Left cardiac atrium (tissue), 4 donors: ENCODE data around the gene SYCP1. TPM values are rescaled to one million over a fixed set of nuclear protein-coding genes. Genes with fewer than 3 reads are reported as not detected.

Experiments
- ATAC-seq, 2 donors: fragments of 200-7000 bp; cut with Tn5 transposase; one replicate each; pipeline ENCODE4 v1.9.1; 2020; ENCODE audit warnings: mild to moderate bottlenecking in 2 of 2, moderate library complexity in 2 of 2
- DNase-seq: peaks from one replicate; pipeline ENCODE4 v3.0.0-alpha.2; 2020
- intact Hi-C, 2 donors: fragments of 100-400 bp; cut with DNase I; formaldehyde crosslinking; loops; one replicate each; pipeline versions ENCODE4 v1.14.1 to v1.15.1; 2022 to 2023
- total RNA-seq, 2 donors: library from RNA; stranded (reverse); fragmentation: NEBNext Ultra II Directional; extraction: Animal tissue kit (Norgen Biotek cat#: 25700); gene quantifications; one replicate each; pipeline ENCODE4 v1.2.1, GENCODE V29; 2021
- donor health status: DM: no; HTN: yes; CAD: no.
- donor health status: DM: no; HTN: yes; CAD: no; lungs with severe emphysema.
- donor health status: DM: yes; HTN: yes; CAD: no.
- donor health status: Dilated cardiomyopathy.

The SYCP1 gene
- total RNA-seq, 2 donors from 2014 or later: 0.10 TPM; not detected in 1

DNA sequence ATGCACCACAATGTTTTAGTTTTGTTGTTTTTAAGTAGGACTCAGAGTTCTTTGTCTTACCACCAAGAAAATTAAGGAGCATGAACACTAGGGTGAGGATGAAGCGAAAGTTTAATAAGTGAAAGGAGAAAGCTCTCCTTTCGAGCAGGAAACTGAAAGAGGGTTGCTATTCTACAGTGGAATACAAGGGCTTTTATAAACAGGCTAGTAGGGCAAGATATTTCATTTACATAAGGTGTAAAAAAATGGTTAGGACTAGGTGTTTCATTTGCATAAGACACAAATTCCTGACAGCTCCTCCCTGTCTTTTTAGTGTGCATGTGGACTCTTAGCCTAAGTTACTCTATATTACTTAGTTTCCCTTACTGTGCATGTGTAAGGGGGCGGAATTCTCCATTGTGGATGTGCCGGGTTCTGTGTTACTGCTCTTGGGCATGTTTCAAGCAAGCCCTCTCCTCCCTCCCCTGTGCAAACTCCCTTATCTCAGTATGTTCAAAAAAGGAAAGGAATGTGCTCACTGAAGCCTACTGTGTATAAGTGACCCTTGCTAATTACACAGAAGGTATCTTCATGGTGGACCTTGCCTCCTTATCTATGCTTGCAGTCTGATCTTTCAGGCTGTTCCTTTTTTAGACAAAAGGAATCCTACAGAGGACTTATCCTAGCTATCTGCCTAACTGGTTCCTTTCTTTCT is 182.3 kb downstream of the SYCP1 start:
- intact Hi-C loops: no loop called here
- DNase-seq (no peak), ATAC-seq (peak; percentile 25 to 57)

DNA sequence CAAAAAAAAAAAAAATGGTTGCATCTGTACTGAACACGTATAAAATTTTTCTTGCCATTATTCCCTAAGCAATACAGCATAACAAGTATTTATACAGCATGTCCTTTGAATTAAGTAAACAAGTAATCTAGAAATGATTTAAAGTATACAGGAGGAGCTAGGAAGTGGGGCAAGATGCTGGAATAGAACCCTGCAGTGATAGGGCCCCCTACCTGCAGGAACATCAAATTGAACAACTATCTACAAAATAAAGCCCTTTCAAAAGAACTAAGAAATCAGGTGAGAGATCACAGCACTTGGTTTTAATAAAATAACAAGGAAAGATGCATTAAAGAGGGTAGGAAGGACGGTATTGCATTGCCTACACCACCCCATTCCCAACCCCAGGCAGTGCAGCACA is 185.8 kb downstream of the SYCP1 start:
- intact Hi-C loops: no loop called here
- ATAC-seq (no peak), DNase-seq (no peak)

DNA sequence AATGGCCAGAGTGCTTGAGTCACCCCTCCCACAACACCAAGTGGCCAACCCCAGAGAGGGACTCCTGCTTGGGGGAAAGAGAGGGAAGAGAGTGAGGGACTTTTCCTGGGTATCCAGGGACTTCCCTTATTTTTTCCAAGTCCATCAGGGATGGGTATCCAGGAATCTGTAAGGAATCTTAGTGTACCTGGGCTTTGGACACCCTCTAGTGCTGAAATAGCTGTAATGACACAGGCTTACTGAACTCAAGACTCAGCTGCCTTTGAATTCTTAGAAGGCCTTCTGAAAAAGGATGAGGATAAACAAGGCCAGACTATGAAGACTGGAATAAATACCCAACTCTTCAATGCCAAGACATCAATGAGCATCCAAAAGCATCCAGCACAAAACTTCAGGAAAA is 187.0 kb downstream of the SYCP1 start:
- ATAC-seq: no peak
- intact Hi-C loops: no loop called here
- DNase-seq: no peak

Other genes with a start within 250 kb of the SYCP1 start
- 1 to 10 TPM; 2.3 to 3.1 TPM for gene DENND2C, start 184.8 kb upstream of the SYCP1 start, total RNA-seq
- not detected for gene AMPD1, start 159.3 kb upstream of the SYCP1 start, total RNA-seq
- gene NRAS, start 138.1 kb upstream of the SYCP1 start, total RNA-seq: 10 to 100 TPM in 1 of 2 donors, 1 to 10 TPM in 1; 9.6 to 17.4 TPM
- gene CSDE1, start 96.9 kb upstream of the SYCP1 start, total RNA-seq: 100 to 1,000 TPM; 622 to 652 TPM
- gene SIKE1, start 74.2 kb upstream of the SYCP1 start, total RNA-seq: 10 to 100 TPM; 33.2 to 34.9 TPM
- gene TSHB, start 175.0 kb downstream of the SYCP1 start, total RNA-seq: not detected
- gene TSPAN2, start 234.6 kb downstream of the SYCP1 start, total RNA-seq: 10 to 100 TPM; 13.3 to 15.1 TPM